ENCODE measurements around the gene GRM8. TPM values are rescaled to one million over a fixed set of nuclear protein-coding genes. Genes with fewer than 3 reads are reported as not detected.

The GRM8 gene
- total and polyA plus RNA-seq, 9 of the 15 experiments (the other 6 are each of a cell fraction or from before 2014, with no cell fraction given) = 0.13 TPM; not detected in 7

DNA sequence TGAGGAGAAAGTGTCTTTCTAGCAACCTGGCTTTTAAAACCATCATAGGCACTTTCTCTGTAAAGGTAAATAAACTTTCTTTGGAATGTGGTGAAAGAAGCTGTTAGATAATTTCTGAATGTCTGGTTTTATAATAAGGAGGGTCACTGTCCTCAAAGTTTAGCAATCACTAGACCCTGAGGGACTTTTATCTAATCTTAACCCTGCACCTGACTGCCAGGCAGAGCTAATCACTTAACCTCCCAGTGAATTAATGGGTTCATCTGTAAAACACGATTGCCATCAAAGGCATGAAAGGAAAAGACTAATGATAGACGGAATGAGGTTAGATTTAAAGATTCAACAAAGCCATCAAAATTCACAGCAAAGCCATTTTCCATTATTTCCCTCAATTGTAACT, 553.8 kb downstream of the GRM8 start (continued):
- no peak for TF ChIP-seq RUNX1 (IDR thresholded peaks at IDR 0.05; ENCODE audit: low read depth)
- TF ChIP-seq, protein P1, sequence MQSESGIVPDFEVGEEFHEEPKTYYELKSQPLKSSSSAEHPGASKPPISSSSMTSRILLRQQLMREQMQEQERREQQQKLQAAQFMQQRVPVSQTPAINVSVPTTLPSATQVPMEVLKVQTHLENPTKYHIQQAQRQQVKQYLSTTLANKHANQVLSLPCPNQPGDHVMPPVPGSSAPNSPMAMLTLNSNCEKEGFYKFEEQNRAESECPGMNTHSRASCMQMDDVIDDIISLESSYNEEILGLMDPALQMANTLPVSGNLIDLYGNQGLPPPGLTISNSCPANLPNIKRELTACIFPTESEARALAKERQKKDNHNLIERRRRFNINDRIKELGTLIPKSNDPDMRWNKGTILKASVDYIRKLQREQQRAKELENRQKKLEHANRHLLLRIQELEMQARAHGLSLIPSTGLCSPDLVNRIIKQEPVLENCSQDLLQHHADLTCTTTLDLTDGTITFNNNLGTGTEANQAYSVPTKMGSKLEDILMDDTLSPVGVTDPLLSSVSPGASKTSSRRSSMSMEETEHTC (IDR thresholded peaks at IDR 0.05) = no peak
- TF ChIP-seq FOXJ3 (CRISPR knock-in tag; IDR thresholded peaks at IDR 0.05) = no peak
- TF ChIP-seq ZNF644 (tag; IDR thresholded peaks at IDR 0.05; ENCODE audit: low read depth) = no peak
- TF ChIP-seq, protein P2, sequence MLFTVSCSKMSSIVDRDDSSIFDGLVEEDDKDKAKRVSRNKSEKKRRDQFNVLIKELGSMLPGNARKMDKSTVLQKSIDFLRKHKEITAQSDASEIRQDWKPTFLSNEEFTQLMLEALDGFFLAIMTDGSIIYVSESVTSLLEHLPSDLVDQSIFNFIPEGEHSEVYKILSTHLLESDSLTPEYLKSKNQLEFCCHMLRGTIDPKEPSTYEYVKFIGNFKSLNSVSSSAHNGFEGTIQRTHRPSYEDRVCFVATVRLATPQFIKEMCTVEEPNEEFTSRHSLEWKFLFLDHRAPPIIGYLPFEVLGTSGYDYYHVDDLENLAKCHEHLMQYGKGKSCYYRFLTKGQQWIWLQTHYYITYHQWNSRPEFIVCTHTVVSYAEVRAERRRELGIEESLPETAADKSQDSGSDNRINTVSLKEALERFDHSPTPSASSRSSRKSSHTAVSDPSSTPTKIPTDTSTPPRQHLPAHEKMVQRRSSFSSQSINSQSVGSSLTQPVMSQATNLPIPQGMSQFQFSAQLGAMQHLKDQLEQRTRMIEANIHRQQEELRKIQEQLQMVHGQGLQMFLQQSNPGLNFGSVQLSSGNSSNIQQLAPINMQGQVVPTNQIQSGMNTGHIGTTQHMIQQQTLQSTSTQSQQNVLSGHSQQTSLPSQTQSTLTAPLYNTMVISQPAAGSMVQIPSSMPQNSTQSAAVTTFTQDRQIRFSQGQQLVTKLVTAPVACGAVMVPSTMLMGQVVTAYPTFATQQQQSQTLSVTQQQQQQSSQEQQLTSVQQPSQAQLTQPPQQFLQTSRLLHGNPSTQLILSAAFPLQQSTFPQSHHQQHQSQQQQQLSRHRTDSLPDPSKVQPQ (CRISPR knock-in tag; IDR thresholded peaks at IDR 0.05; ENCODE audit: borderline replicate concordance) = no peak
- TF ChIP-seq TAL1 (IDR thresholded peaks at IDR 0.05) = peak; percentile 87
- no peak for TF ChIP-seq SREBF2 (CRISPR knock-in tag; IDR thresholded peaks at IDR 0.05)
- TF ChIP-seq SMAD1 (IDR thresholded peaks at IDR 0.05; ENCODE audit: low read depth, low read length, partially characterized antibody) = no peak
- no peak for TF ChIP-seq ZNF436 (CRISPR knock-in tag; IDR thresholded peaks at IDR 0.05)
- TF ChIP-seq MAFG (tag; conservative IDR thresholded peaks at IDR 0.05) = no peak
- peak; percentile 23; the same call in 1 of the 2 replicates for TF ChIP-seq ZBTB2 (IDR thresholded peaks at IDR 0.05)
- peak; percentile 84 for TF ChIP-seq DACH1 (IDR thresholded peaks at IDR 0.05; ENCODE audit: partially characterized antibody)
- TF ChIP-seq HNRNPH1 (optimal IDR thresholded peaks at IDR 0.05; ENCODE audit: low read depth, low read length) = no peak
- no peak for TF ChIP-seq TSC22D4 (tag; IDR thresholded peaks at IDR 0.05)
- TF ChIP-seq ZNF785 (CRISPR knock-in tag; IDR thresholded peaks at IDR 0.05) = no peak
- no peak for TF ChIP-seq ASH1L (IDR thresholded peaks at IDR 0.05; ENCODE audit: borderline replicate concordance, low read depth, partially characterized antibody)
- no peak for TF ChIP-seq RFX1 (IDR thresholded peaks at IDR 0.05)
- TF ChIP-seq ZNF324 (CRISPR knock-in tag; IDR thresholded peaks at IDR 0.05) = no peak
- TF ChIP-seq ZNF263 (CRISPR knock-in tag; IDR thresholded peaks at IDR 0.05; ENCODE audit: borderline replicate concordance) = no peak
- peak; percentile 94 for TF ChIP-seq CBFA2T3 (IDR thresholded peaks at IDR 0.05)
- TF ChIP-seq HDAC2 (IDR thresholded peaks at IDR 0.05) = 0 out of 2 replicates have a peak, but pooled peaks have one; percentile 51
- TF ChIP-seq POLR2AphosphoS5 (IDR thresholded peaks at IDR 0.05; ENCODE audit: control insufficient read depth, insufficient read depth, low read depth, low read length) = peak; percentile 80; the same call in 1 of the 2 replicates
- no peak for TF ChIP-seq ZNF57 (CRISPR knock-in tag; IDR thresholded peaks at IDR 0.05)
- TF ChIP-seq ELF4 (CRISPR knock-in tag; IDR thresholded peaks at IDR 0.05) = no peak
- TF ChIP-seq, protein P3, sequence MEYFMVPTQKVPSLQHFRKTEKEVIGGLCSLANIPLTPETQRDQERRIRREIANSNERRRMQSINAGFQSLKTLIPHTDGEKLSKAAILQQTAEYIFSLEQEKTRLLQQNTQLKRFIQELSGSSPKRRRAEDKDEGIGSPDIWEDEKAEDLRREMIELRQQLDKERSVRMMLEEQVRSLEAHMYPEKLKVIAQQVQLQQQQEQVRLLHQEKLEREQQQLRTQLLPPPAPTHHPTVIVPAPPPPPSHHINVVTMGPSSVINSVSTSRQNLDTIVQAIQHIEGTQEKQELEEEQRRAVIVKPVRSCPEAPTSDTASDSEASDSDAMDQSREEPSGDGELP (CRISPR knock-in tag; IDR thresholded peaks at IDR 0.05; ENCODE audit: borderline replicate concordance) = no peak

All from K562 (cell line).